Activated T-cell treated with anti-CD3 and anti-CD28 coated beads for 24 hours (primary cell): Measurements from ENCODE around the gene CSF2RB.
"Not testable (repeated sequence)": the region's sequence is repeated elsewhere in the genome, so short reads cannot be mapped to it uniquely, and the experiment has no call there.

ENCODE experiments used
- DNase-seq: peaks from one replicate; pipeline ENCODE4 v3.0.0-alpha.2; 2020; ENCODE audit warnings: low read depth

The CSF2RB gene

GRCh38 chr22:36968249-36968964 lies 55.0 kb downstream of the CSF2RB start:
- no peak for DNase-seq

GRCh38 chr22:36971341-36972125 lies 58.1 kb downstream of the CSF2RB start:
- DNase-seq, result no peak

GRCh38 chr22:36976606-36977005 lies 63.2 kb downstream of the CSF2RB start:
- DNase-seq, result no peak

GRCh38 chr22:36977401-36977861 lies 64.0 kb downstream of the CSF2RB start:
- peak; percentile 70 for DNase-seq

- DNase-seq, result peak; percentile 86
Observed at GRCh38 chr22:36977947-36978660, 64.7 kb downstream of the CSF2RB start.

GRCh38 chr22:36979016-36979910 lies 65.8 kb downstream of the CSF2RB start:
- DNase-seq, result no peak

- no peak for DNase-seq
Observed at GRCh38 chr22:36981247-36981775, 67.9 kb downstream of the CSF2RB start.

GRCh38 chr22:36982136-36982535 lies 68.7 kb downstream of the CSF2RB start:
- no peak for DNase-seq

- DNase-seq, result no peak
Observed at GRCh38 chr22:36985211-36985889, 71.9 kb downstream of the CSF2RB start.

- peak; percentile 40 for DNase-seq
Observed at GRCh38 chr22:36986242-36986821, 72.9 kb downstream of the CSF2RB start.

GRCh38 chr22:36988075-36988832 lies 74.8 kb downstream of the CSF2RB start:
- no peak for DNase-seq

GRCh38 chr22:36989012-36989411 lies 75.6 kb downstream of the CSF2RB start:
- not testable (repeated sequence) for DNase-seq
